Fibroblast of pulmonary artery (primary cell): ENCODE results near the gene UBE3A.
"Not testable (repeated sequence)": the region's sequence is repeated elsewhere in the genome, so short reads cannot be mapped to it uniquely, and the experiment has no call there.

Experiments used
- DNase-seq: peaks from one replicate; pipeline ENCODE4 v3.0.0-alpha.2; 2010; ENCODE audit warnings: low read depth
- H3K4me3 ChIP-seq: replicated peaks from 2 replicates; pipeline ENCODE4 v1.5.1; 2011; ENCODE audit warnings: low read depth, mild to moderate bottlenecking, control low read depth, low read length, moderate library complexity
- TF ChIP-seq, protein P1 (sequence below): IDR thresholded peaks from 2 replicates; pipeline ENCODE4 v1.5.1; 2011; ENCODE audit warnings: mild to moderate bottlenecking, control low read depth, low read length, inconsistent platforms; ENCODE audit errors: missing control alignments

The UBE3A gene

DNA sequence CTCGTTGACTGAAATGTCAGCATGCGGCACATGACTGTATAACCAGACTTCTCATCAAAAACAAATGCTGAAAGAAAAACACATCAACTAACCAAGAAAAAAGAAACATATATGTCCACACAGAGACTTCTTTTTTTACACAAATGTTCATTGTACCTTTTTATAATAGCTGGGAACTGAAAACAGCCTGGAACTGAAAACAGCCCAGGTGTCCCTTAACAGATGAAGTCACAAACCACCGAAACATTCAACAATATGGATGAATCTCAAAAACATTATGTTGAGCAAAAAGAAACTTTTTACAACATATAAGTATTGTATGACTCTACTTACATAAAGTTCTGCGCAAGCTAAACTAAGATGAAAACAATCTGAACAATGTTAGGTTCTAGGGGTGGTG is 20.6 kb downstream of the UBE3A start:
- no peak for DNase-seq
- TF ChIP-seq, protein P1, sequence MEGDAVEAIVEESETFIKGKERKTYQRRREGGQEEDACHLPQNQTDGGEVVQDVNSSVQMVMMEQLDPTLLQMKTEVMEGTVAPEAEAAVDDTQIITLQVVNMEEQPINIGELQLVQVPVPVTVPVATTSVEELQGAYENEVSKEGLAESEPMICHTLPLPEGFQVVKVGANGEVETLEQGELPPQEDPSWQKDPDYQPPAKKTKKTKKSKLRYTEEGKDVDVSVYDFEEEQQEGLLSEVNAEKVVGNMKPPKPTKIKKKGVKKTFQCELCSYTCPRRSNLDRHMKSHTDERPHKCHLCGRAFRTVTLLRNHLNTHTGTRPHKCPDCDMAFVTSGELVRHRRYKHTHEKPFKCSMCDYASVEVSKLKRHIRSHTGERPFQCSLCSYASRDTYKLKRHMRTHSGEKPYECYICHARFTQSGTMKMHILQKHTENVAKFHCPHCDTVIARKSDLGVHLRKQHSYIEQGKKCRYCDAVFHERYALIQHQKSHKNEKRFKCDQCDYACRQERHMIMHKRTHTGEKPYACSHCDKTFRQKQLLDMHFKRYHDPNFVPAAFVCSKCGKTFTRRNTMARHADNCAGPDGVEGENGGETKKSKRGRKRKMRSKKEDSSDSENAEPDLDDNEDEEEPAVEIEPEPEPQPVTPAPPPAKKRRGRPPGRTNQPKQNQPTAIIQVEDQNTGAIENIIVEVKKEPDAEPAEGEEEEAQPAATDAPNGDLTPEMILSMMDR = no peak
- H3K4me3 ChIP-seq = no peak overlapping the region

DNA sequence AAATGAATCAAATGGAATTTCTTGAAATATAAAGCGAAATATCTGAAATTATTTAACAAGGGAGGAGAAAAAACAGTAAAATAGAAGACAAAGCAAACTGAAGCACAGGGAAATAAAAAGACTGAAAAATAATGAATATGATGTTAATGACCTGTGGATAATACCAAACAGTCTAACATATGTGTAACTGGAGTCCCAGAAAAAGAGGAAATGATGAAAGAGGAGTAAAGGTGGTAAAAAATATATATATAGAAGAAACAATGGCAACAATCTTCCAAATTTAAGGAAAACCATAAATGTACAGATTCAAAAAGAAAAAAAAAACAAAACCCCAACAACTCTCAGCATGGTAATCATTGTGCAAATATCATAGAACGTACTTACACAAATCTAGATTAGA is 21.2 kb downstream of the UBE3A start:
- TF ChIP-seq, protein P1 = no peak
- no peak for DNase-seq

DNA sequence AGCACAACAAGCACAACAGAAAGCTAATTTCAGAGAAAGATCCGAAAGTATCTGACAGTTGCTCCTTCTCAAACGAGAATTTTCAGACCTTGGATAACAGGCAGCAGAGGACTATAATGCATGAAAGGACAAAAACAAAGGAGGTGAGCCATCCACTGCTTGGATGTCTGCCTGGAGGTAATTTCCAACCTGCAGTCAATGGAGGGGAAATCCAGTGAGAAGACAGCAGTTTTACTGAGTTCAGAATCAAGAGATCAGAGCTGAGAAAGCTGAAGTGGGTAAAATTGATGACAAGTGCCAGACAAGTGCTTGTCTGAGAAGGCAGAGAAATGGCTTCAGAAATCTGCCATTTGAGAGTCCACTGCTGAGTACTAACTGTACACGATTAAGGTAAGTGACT is 22.1 kb downstream of the UBE3A start:
- TF ChIP-seq, protein P1 = no peak
- H3K4me3 ChIP-seq = no peak overlapping the region
- DNase-seq = no peak

More for the DNA sequence above, 21.2 kb downstream of the UBE3A start:
- H3K4me3 ChIP-seq = no peak overlapping the region

DNA sequence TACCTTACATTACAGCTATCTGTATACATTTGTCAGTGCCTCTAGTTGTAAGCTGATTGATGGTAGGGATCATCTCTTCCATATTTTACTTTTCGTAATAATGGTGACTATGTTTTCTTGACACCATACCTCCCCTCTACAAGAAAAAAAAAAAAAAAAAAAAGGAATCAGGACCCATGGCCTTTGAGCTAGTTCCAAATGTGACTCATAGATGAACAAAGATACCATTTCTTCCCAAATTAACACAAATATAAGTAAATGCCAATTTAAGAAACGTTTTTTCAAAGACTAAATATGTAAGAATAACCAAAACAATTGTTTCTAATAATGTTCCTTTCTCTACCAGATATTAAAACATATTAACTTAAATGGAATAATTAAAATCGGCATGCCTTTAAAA is 23.1 kb downstream of the UBE3A start:
- TF ChIP-seq, protein P1 = no peak
- H3K4me3 ChIP-seq = no peak overlapping the region
- DNase-seq = no peak

DNA sequence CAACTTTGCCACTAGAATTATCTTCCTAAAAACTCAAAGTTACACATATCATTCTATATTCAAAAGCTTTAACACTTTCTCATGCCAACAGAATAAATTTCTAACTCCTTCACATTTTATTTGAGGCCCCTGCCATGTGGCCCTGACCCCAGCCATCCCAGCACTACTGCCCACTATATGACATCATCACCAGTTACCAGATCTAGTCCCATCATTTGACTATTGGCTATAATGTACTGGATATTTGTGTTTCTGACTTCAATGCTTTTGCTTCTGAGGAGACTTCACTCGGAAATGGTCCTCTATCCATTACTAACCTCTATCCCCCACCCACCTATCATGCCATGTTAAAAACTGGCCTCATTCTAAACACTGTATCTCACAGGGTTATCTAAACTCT is 23.6 kb downstream of the UBE3A start:
- DNase-seq = no peak
- TF ChIP-seq, protein P1 = no peak
- H3K4me3 ChIP-seq = no peak overlapping the region

DNA sequence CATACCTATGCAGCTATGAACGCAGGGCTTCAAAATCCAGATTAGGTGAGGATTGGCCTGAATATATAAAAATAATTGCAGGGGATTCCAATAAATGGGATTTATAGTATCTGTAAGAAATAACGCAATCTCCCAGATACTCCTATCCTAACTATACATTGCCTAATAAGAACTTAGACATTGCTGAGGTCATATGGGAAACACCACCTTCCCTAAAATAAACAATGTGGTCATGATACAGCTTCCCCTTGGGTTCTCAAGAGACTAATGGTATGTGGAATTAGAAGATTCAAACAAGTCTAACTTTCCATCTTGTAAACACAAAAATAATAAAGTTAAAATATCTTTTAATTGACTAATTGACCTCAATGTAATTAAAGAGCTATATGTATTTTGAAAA is 28.2 kb downstream of the UBE3A start:
- TF ChIP-seq, protein P1 = no peak
- peak; percentile 40 for DNase-seq
- no peak overlapping the region for H3K4me3 ChIP-seq

DNA sequence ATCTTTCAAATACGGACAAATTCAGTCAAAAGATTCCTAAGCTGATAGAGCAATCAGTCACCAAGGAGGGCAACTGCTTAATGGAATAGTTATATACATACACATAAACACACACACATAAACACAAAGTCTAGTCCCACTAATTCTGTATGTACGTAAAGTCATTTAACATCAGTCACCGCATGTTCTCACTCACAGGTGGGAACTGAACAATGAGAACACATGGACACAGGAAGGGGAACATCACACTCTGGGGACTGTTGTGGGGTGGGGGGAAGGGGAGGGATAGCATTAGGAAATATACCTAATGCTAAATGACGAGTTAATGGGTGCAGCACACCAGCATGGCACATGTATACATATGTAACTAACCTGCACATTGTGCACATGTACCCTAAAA is 29.1 kb downstream of the UBE3A start:
- not testable (repeated sequence) for DNase-seq, H3K4me3 ChIP-seq

DNA sequence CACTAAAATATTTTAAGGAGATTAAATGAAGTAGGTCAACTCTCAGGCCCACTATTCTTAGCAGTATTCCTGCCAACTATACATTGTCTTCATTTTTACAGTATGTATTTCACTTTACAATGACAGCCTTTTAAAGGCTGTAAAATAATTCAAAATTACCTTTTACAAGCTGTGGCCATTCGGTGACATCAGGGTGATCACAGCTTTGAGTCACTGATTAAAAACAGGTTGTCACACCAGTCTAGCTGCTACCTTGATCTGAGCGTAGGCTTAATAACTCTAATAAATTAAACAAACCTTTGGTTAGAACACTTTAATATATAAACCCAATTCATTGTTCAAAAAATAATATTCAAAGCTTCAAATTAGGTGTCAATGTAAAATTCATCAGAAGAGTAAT is 29.9 kb downstream of the UBE3A start:
- H3K4me3 ChIP-seq = no peak overlapping the region
- no peak for DNase-seq
- TF ChIP-seq, protein P1 = no peak
